IPS-NIHi7 (cell line): Measurements from ENCODE around the gene PUS7L.
"Not testable (repeated sequence)": the region's sequence is repeated elsewhere in the genome, so short reads cannot be mapped to it uniquely, and the experiment has no call there.

Source experiments
- DNase-seq: peaks from one replicate; pipeline ENCODE4 v3.0.0; 2012; ENCODE audit warnings: mixed read lengths; ENCODE audit errors: extremely low spot score

The PUS7L gene

GRCh38 chr12:43750814-43751213, 7.8 kb downstream of the PUS7L start:
- DNase-seq = no peak

GRCh38 chr12:43749016-43749415, 9.6 kb downstream of the PUS7L start:
- DNase-seq = no peak

- DNase-seq = no peak
Measured at GRCh38 chr12:43744826-43745225, 13.8 kb downstream of the PUS7L start.

GRCh38 chr12:43742106-43742505, 16.5 kb downstream of the PUS7L start:
- DNase-seq = no peak

- no peak for DNase-seq
Measured at GRCh38 chr12:43740511-43741100, 18.0 kb downstream of the PUS7L start.

GRCh38 chr12:43737646-43738045, 20.9 kb downstream of the PUS7L start:
- no peak for DNase-seq

- no peak for DNase-seq
Measured at GRCh38 chr12:43736927-43737440, 21.6 kb downstream of the PUS7L start.

- DNase-seq = no peak
Measured at GRCh38 chr12:43733687-43734086, 24.9 kb downstream of the PUS7L start.

GRCh38 chr12:43730283-43730682, 28.3 kb downstream of the PUS7L start:
- DNase-seq = no peak

- DNase-seq = no peak
Measured at GRCh38 chr12:43728698-43729097, 29.9 kb downstream of the PUS7L start.

GRCh38 chr12:43728117-43728516, 30.5 kb downstream of the PUS7L start:
- no peak for DNase-seq

GRCh38 chr12:43723134-43723533, 35.5 kb downstream of the PUS7L start:
- DNase-seq = no peak

- DNase-seq = no peak
Measured at GRCh38 chr12:43722621-43723020, 36.0 kb downstream of the PUS7L start.

GRCh38 chr12:43711348-43711747, 47.2 kb downstream of the PUS7L start:
- no peak for DNase-seq

- not testable (repeated sequence) for DNase-seq
Measured at GRCh38 chr12:43703772-43704171, 54.8 kb downstream of the PUS7L start.

GRCh38 chr12:43701194-43701593, 57.4 kb downstream of the PUS7L start:
- not testable (repeated sequence) for DNase-seq

GRCh38 chr12:43696154-43696553, 62.4 kb downstream of the PUS7L start:
- DNase-seq = no peak

GRCh38 chr12:43694879-43695278, 63.7 kb downstream of the PUS7L start:
- no peak for DNase-seq

- peak; percentile 13 for DNase-seq
Measured at GRCh38 chr12:43692064-43692463, 66.5 kb downstream of the PUS7L start.

GRCh38 chr12:43685491-43685890, 73.1 kb downstream of the PUS7L start:
- DNase-seq = not testable (repeated sequence)

- peak; percentile 45 for DNase-seq
Measured at GRCh38 chr12:43676183-43676813, 82.3 kb downstream of the PUS7L start.

GRCh38 chr12:43675048-43675904, 83.3 kb downstream of the PUS7L start:
- peak; percentile 12 for DNase-seq

- no peak for DNase-seq
Measured at GRCh38 chr12:43669373-43669772, 89.2 kb downstream of the PUS7L start.
